GM18861 (cell line): ENCODE measurements around the gene BTBD9.

Experiments
- ATAC-seq: cut with Tn5 transposase; IDR thresholded peaks from one replicate; pipeline ENCODE4 v1.9.1; 2021; ENCODE audit not compliant: unreplicated experiment

Gene BTBD9

DNA sequence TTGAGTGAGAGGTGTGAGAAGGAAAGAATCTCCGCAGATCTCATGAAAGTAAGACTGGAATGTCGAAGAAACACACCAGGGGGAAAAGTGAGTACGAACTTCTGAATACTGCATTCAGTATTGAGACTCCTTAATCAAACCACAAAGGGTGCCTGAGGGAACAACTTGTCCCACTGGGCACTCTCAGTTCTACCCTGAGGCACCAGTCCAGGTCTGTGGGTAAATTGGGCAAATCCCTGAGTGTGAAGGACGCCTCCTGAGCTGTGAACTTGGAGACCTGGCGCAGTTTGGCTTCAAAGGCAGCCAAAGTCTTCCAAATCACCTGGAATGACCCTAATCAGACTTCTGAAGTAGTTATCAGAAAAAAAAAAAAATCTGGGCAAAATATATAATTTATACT, 329.7 kb downstream of the BTBD9 start:
- ATAC-seq, result no peak

DNA sequence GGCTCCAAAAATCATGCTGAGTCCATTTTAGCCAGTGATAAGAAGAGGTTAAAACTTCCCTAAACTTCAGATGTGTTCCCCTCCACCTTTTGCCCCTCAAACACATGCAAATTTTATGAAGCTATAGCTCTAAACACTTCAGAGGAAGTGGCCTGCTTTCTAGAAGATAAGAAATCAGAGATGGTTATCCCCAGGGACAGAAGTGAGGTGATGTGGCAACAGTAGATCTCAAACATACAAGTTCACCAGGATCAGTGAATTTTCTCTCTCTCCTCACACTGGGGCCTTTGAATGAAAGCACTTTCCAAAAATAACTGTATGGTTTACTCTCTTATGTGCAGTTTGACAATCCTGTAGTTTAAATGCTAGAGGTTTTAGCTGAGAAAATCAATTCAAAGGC, 332.0 kb downstream of the BTBD9 start:
- peak; percentile 87 for ATAC-seq

DNA sequence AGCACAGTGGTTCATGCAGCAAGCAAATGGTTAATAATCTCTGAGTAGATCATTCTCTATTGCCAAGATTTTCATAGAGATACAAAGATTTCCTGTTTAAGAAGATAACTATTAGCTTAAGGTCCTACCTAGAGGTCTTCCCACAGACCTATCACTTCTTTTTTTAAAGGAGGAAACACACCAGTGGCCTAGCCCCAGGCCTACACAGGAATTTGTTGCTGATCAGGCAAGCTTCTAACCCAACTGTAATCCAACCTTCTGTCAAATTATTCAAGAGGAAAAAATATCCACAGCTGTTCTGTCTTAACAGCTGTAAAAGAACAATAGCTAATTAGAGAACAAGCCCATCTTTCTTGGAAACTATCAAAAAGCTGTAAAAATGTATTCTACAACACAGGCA, 332.8 kb downstream of the BTBD9 start:
- no peak for ATAC-seq

DNA sequence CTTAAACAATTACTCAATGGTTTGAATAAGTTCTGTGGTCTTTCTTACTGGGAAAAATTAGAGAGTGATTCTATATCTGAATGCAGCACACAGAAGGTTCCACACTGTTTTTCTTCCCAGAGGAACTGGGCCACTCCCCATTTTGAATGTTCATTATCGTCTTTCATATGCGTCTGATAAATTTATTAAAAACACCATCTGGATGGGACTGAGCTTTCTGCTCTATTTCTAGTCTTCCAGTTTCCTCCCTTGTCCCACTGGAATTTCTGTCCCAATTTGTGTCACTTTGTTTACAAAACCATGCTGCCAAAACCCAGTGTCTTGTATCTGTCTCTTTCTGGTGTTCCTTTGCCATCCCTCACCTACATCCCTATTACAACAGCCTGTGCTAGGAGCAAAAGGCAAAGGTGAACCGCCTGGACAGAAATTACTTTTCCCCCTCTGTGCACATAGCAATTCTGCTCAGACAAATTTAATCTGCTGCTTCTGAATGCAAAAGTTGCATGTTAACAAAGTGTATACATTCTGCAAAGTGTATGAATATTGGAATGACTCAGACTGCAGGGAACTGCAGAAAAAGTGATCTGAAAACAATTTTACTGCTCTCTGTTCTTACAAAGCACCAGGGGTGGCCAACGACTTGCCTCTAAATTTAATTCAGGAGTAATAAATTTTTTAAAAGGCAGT, 333.6 kb downstream of the BTBD9 start:
- no peak for ATAC-seq

DNA sequence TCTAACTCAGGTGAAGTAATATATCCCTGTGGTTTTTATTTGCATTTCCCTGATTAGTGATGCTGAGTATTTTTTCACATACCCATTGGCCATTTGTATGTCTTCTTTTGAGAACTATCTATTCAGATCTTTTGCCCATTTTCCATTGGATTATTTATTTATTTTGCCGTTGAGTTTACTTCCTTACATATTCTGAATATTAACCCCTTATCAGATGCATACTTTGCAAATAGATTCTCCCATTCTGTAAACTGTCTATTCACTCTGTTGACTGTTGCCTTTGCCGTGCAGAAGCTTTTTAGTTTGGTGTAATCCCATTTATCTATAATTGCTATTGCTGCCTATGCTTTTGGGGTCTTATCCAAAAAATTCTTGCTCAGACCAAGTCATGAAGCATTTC, 336.9 kb downstream of the BTBD9 start:
- no peak for ATAC-seq

DNA sequence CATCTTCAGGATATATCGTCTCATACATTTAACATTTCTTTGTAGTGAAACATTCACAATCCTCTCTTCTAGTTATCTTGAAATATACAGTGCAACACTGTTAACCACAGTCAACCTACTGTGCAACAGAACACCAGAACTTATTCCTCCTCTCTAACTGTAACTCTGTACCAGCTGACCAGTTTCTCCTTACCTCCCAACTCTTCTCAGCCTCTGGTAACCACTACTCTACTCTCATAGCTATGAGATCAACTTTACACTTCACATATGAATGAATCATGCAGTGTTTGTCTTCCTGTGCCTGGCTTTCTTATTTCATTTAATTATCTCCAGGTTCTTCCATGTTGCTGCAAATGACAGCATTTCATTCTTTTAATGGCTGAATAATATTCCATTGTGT, 337.6 kb downstream of the BTBD9 start:
- ATAC-seq, result no peak

DNA sequence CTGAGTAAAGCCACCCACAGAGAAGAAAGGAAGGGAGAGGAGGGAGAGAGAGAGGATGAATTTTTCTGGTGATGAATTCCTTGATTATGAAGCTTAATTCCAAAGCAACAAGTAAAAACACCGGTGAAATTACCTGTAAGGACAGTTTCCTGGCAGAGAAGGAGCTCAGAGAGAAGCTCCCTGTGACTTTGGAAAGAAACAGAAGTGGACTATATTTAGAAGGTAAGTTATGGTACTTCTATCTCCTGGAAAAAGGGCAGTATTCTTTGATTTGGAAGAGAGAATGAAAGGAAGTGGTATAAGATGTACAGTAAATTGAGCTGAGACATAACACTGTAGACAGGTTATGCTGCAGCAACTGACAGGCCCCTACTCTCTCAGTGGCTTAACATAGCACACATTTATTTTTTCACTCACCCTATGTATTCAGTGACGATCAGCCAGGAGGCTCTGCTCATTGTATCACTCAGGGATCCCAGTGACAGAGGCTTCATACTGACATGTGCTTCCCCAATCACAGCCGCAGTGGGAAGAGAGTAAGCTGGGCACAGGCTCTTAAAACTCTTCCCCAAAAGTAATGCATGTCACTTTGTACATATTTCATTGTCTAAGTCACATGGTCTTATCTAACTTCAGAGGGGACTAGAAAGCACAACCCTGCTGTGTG, 349.5 kb downstream of the BTBD9 start:
- no peak for ATAC-seq

DNA sequence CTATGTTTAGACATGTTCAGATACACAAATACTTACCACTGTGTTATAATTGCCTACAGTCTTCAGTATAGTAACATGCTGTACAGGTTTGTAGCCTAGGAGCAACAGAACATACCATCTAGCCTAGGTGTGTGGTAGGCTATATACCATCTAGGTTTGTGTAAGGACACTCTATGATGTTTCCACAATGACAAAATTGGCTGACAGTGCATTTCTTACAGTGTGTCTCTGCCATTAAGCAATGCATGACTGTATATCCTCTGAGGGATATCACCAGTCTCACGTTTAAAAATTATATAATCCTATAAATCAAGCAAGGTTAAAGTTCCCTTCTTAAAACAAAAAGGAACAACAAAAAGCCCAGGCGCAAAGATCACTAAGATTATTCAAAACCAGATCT, 352.2 kb downstream of the BTBD9 start:
- ATAC-seq, result no peak

DNA sequence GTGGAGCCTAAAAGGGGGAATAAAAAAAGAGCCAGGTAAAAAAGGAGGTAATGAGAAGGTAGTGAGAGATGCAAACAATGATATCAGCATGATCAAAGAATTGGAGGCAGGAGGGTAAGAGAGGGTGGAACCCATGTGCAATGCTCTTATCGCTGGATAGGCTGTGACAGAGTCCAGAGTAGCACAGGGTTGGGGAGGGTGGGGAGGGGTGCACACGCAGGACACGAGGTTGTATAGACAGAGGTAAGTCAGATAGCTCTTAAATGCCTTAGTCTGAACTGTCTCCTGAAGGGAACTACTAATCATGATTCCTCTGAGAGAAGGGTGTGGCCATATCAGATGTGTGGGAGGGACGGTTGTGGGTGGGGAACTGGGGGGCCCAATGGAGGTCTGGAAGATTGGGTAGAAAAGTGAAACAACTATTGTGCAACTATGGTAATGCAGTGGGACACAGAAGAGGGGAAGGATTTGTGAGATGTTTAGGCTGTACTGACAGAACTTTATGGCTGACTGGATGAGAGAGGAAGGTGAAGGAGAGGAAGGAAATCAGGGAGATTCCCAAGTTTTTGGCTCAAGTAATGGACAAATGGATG, 354.8 kb downstream of the BTBD9 start:
- no peak for ATAC-seq

DNA sequence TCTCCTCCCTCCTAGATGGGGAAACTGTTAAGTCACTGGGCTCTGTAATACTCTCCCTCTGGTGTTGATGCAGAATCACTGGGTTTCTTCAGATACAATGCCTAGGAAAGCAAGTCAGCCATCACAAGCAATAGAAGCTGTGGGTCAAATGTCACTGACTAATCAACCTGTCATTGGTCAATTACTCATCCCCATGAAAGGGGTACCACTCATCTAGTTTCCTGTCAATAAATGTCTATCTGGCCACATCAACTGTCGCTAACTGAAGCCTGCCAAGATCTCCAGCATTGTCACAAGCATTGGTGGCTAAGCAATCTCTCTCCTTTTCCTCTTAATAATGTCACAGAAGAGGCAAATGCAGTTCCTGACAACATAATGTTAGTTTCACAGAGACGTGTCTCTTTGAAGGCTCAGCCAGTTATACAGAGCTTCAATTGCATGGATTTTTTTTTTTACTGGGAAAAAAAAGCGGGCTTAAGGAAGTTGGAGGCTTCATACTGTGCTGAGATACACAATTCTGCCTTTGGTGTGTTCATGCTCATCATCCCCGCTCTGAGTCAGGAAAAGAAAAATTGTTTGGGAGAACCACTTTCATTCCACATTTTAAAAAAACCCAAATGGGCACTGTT, 355.9 kb downstream of the BTBD9 start:
- no peak for ATAC-seq

DNA sequence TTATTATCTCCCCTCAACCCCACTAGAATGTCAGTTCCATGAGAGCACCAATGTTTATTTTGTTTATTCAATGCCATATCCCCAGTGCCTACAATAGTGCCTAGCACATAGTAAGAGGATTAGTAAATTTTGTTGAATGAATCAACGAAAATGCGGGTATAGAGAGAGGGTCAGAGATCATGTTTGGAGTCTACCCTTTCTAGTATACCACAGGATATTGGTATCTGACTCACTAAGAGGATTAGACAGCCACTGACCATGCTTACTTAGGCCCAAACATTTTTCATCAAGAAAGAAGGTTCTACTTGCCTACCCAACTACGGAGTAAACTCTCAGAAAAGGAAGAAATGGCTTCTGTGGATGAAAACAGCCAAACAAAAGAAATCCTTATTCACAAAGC, 356.8 kb downstream of the BTBD9 start:
- no peak for ATAC-seq

DNA sequence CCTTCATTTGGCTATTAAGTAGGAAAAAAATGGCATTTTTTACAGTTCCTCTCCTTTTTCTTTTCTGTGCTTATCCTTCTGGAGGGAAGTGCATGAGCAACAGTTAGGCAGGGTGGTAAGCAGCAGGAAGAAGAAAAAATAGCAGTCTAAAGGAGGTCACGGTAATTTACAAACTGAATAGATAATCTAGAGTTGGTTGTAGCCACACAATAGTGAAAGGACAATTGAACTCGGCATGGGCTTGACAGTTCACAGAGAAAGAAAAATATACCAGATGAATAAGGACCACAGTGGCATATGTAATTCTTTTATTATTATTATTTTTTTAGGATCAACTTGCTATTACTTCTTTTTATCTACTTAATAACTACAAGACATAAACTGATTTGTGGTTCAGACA, 358.6 kb downstream of the BTBD9 start:
- no peak for ATAC-seq

DNA sequence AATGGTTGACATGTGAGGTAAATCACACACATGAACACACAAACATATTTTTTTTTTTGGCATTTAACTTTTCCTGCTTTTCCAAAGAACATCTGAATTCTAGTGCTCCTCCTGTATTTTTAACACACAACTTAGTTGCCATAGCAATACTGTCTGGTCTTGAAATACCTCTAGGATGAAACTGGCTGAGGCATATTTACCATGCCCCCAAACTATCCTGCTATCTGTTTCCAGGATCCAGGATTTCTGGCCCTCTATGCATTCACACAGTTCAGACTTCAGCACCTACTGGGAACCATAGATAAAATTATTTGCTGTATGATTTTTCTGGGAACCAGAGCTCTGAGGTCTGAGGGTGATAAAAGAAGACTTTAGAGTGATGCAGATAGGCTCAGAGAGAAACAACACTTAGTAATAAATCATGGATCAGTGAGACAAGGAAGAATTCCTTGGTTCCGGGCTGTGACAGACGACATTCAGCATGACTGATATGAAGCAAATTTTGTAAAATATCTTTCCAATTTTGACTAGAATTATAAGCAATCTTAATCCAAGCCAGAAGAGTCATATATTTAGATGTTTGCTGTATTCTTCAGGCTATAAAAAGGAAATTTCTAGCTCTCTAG, 359.7 kb downstream of the BTBD9 start:
- no peak for ATAC-seq

DNA sequence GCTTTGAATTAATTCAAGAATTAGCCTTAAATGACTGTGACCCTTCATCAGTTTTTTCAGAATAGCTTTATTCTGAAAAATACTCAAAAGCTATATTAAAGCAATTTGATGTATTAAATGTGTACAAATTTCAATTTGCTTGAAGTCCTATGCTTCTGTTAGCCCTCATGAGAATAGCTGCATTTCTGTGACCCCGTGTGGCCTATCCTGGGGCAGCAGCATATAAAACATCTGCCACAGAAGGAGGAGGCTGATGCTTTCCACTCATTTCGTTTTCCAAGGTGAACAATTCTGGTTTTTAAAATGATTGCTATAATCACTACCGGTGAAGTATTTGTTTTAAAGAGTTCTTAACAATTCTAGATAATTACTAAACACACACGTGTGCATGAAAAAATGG, 360.3 kb downstream of the BTBD9 start:
- no peak for ATAC-seq

DNA sequence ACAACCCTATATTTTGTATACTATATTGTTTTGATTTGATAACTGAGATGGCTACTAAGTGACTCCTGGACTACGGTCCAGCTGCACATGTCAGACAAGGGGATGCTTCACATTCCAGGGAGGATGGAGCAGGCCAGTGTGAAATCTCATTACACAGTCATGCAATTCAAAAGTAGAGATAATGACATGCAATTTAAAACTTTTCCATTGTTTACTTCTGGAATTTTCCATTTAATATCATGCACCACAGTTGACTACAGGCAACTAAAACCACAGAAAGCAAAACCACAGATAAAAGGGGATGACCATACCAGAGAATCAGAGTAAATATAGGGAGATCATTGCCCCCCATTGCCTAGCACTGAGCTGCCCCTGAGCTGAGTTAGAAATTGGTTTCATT, 366.4 kb downstream of the BTBD9 start:
- no peak for ATAC-seq

DNA sequence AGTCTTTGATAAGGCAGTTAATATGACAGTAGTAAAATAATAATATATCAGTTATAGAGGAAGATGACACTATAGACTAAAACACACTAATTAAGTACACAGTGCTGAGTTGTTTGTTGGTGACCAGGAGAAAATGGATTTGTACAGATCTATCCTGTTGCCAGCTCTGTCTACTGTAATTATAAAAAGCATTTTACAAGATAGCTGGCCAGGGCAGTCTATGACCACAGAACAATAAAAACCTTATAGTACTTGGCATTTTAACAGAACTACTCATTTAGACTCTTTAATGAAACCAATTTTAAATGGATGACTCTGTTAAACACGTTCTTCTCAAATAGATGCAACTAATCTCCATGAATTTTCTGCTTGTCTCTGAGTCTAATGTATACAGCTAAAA, 367.5 kb downstream of the BTBD9 start:
- ATAC-seq, result no peak

DNA sequence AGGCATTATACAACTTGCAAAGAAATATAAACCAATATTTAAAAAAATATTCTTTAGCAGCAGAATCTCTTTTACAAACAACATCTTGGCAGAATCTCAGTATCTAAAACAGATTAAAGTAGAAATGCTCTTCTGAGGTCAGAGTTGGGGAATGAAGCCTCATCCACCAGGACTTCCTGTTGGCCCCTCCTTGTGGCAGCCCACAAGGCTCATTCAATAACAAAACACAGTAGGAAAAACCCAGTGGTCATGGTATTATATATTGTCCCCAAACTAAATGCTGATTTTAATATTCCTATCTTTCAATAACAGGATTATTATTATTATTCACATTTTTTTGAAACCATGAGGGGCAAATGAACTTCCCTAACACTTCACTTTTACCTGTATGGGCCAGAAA, 368.6 kb downstream of the BTBD9 start:
- ATAC-seq, result no peak

DNA sequence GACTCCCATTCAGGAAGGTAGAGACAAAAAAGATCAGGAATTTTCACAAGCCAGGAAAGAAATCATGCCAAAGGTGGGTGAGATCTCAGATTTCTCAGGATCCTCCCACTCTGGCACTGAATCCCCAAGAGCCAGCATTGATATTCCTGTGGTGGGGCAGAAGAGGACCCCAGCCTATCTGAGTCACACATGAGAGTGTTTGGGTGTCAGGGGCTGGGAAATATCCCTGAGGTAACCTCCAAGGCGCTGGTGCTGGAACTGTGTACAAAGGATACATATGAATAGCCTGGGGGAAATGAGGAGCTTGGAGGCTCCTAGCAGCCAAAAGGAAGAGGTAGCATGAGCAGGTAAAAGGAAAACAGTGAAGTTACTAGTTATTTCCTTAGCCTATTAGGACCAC, 369.4 kb downstream of the BTBD9 start:
- ATAC-seq, result no peak

DNA sequence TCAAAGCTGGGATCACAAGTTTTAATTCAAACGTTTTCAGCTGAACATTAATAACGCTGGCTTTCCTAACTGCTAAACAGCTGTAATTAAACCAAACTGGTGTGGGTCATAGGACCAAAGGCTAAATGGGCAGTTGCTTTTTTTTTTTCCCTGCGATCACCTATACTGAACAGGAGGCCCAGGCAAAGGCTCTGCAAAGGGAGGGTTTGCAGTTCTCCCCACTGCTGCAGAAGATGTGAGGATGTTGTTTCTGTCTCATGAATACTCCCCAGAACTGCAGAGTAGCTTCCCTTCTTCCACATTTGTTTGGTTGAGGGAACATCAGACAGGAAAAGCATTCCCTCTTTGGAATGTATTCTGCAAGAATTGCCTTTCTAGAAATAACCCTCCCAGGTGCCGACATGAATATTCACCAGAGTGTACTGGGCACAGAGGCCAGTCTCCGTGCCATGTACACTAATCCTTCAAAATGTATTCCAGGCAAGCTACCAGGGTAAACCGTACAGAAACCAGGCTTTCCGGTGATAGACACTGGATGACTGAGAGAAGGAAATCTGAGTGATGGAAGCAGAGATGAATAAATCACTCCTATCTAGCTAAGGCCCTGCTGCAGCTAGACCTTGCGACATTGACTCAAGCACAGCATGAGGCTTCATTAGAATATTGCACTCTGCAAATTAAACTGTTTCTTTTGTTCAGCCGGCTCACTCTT, 370.1 kb downstream of the BTBD9 start:
- no peak for ATAC-seq

DNA sequence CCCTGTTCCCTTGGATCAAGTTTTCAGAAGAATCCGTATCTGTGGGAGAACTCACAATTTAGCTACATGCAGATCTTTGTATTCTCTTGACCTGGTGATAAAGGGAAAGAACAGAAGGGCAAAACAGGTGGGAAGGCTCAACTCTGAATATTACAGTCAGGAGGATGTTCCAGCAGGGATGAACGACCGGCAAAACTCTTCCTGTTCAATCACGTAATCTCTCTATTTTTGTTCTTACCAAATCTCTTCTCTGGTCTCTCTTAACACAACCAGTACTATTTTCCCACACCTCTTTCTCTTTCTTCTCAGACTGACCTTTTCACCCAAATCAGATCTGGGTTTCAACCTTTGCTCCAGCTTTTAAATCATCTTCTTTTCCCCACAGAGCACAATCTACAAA, 371.4 kb downstream of the BTBD9 start:
- no peak for ATAC-seq

DNA sequence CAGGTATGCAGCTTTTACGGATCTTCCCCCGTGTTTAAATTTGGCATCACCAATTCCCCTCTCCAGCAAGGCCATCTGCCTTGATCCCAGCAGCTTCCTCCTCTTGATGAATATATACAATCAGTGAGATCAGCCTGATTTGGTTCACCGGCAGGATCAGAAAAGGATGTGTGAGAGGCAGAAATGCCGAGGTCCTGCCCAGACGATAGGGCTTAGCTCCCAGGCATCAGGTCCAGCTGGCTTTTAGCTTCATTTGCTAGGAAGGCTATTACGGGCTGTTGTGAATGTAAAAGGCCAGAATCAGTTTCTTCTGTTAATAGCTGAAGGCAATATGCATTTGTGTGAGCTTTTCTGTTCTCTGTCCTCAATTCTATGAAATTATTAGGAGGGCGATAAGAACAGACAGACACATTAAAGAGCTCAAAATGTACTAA, 372.8 kb downstream of the BTBD9 start:
- no peak for ATAC-seq
